Esophagus squamous epithelium (tissue), 4 donors: ENCODE results near the gene ABCC1.

ENCODE experiments used
- POLR2A ChIP-seq, 4 donors: fragments of 450-650 bp; IDR thresholded peaks; one replicate each; pipeline ENCODE4 v1.6.1; 2017; ENCODE audit warnings: antibody characterized with exemption in 4 of 4, mild to moderate bottlenecking in 4 of 4, moderate library complexity in 3 of 4
- TF ChIP-seq, protein P1 (sequence below), 6 experiments: fragments of 450-650 bp in 4 of 6; fragments of 200-600 bp in 2 of 6; sonication (generic) in 2 of 6; IDR thresholded peaks; one replicate each; pipeline ENCODE4 v1.5.1; 2016 to 2019; ENCODE audit warnings: antibody characterized with exemption in 6 of 6, mild to moderate bottlenecking in 4 of 6, moderate library complexity in 4 of 6

DNA sequence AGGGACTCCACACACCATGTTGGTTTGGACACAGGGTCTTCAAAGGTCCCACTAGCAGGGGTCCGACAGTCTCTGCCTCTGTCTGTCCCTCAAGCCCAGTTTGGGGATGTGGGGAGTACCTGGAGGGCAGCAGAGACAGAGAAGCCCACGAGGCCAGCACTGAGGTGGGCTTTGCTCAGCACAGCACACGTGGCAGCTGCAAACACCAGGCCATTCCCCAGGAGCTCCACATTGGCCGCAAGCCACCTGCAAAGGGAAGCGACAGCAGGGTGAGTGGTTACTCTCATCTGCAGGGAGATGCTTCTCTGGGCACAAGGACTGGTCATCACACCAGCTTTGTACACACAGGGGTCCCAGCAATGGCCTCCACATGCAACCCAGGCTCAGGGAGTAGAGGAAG lies 211.9 kb downstream of the ABCC1 start:
- no peak for TF ChIP-seq POLR2A (IDR thresholded peaks at IDR 0.05)
- TF ChIP-seq, protein P1, sequence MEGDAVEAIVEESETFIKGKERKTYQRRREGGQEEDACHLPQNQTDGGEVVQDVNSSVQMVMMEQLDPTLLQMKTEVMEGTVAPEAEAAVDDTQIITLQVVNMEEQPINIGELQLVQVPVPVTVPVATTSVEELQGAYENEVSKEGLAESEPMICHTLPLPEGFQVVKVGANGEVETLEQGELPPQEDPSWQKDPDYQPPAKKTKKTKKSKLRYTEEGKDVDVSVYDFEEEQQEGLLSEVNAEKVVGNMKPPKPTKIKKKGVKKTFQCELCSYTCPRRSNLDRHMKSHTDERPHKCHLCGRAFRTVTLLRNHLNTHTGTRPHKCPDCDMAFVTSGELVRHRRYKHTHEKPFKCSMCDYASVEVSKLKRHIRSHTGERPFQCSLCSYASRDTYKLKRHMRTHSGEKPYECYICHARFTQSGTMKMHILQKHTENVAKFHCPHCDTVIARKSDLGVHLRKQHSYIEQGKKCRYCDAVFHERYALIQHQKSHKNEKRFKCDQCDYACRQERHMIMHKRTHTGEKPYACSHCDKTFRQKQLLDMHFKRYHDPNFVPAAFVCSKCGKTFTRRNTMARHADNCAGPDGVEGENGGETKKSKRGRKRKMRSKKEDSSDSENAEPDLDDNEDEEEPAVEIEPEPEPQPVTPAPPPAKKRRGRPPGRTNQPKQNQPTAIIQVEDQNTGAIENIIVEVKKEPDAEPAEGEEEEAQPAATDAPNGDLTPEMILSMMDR (IDR thresholded peaks at IDR 0.05): no peak
